ENCODE data around the gene CD2.

DNA sequence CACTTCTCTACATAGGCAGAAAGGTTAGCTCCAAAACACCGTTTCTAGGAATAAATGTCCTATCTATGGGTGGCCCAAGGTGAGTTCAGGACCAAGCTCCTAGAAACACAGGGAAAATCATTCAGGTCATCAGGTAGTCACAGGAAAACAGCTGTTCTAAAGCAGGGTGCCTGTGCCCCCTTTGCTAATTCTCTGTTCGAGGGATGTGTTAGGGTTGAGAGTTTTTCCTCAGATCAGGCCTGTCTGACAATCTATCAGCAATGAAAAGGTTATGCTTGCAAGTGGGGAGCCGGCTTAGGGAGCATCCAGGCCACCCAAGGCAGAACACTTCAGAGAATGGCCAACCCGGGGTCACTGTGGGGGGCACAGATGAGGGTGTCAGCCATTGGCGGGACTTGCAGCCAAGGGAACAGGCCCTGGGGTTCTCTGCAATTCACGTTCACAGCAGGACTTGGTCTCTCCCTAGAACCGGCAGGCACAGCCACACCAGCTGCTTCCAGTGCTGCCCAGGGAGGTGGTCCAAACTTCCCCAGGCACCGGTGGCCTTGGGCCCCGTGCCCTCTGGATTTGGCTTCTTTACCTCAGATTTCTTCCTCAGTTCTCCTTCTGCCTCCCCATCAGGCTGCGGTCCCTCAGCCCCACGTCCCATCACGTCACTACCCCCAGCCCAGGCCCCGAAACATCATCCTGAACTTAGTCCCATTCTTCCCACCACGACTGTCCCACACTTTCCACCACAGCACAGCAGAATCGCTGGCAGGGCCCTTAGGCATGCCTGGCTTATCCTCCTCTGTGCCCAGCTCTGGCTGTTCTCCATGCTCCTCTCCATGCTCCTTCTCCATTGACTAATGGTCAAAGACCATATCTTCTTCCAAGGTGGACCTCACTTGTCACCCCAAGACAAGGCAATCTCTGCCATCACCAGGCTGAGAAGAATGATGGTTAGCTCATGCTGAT lies 11.0 kb downstream of the CD2 start:
- TF ChIP-seq EZH2 (IDR thresholded peaks at IDR 0.05) = no peak
- no peak for TF ChIP-seq POLR2AphosphoS5 (IDR thresholded peaks at IDR 0.05; ENCODE audit: borderline replicate concordance, low read depth, low read length)
- TF ChIP-seq FOXP2 (optimal IDR thresholded peaks at IDR 0.05; ENCODE audit: control extremely low read depth, extremely low read length, insufficient read depth) = no peak

Data from SK-N-MC (cell line).